ENCODE data around the gene PRKAA2.

- no peak for TF ChIP-seq EZH2phosphoT487 (IDR thresholded peaks at IDR 0.05; ENCODE audit: insufficient read depth, low read depth)
- no peak for TF ChIP-seq EZH2 (IDR thresholded peaks at IDR 0.05; ENCODE audit: insufficient read depth, poor library complexity, severe bottlenecking)
Measured at GRCh38 chr1:56709269-56709880, 64.3 kb downstream of the PRKAA2 start.
